Smooth muscle cell (in vitro differentiated cells): ENCODE measurements around the gene BTBD2. TPM values are rescaled to one million over a fixed set of nuclear protein-coding genes. Genes with fewer than 3 reads are reported as not detected.
"Not testable (repeated sequence)": the region's sequence is repeated elsewhere in the genome, so short reads cannot be mapped to it uniquely, and the experiment has no call there.

Experiments used
- DNase-seq: peaks from one replicate; lab custom pipeline; 2025; ENCODE audit not compliant: unreplicated experiment; lab: John Stamatoyannopoulos, UW
- H2AFZ ChIP-seq: fragments of 200-600 bp; sonication (generic); 2 replicates; pipeline ENCODE4 v1.6.0; 2016; ENCODE audit warnings: antibody characterized with exemption, low read depth, mild to moderate bottlenecking
- H3F3A ChIP-seq: fragments of 200-600 bp; sonication (generic); 2 replicates; pipeline ENCODE4 v1.6.0; 2017; ENCODE audit warnings: antibody characterized with exemption, low read depth
- H3K27ac ChIP-seq: fragments of 200-600 bp; sonication (generic); 2 replicates; pipeline ENCODE4 v1.5.1; 2016; ENCODE audit warnings: low read depth, mild to moderate bottlenecking
- H3K27me3 ChIP-seq: fragments of 200-600 bp; sonication (generic); 2 replicates; pipeline ENCODE4 v1.6.1; 2016; ENCODE audit warnings: low read depth, mild to moderate bottlenecking
- H3K36me3 ChIP-seq: fragments of 200-600 bp; sonication (generic); 2 replicates; pipeline ENCODE4 v1.5.1; 2016; ENCODE audit warnings: low read depth
- H3K4me1 ChIP-seq: fragments of 200-600 bp; sonication (generic); 2 replicates; pipeline ENCODE4 v1.5.1; 2016; ENCODE audit warnings: low read depth
- H3K4me2 ChIP-seq: fragments of 200-600 bp; sonication (generic); 2 replicates; pipeline ENCODE4 v1.6.0; 2016; ENCODE audit warnings: mild to moderate bottlenecking
- H3K4me3 ChIP-seq: fragments of 200-600 bp; sonication (generic); 2 replicates; pipeline ENCODE4 v1.5.1; 2016; ENCODE audit warnings: mild to moderate bottlenecking
- H3K79me2 ChIP-seq: fragments of 200-600 bp; sonication (generic); 2 replicates; pipeline ENCODE4 v1.6.0; 2016; ENCODE audit warnings: low read depth, mild to moderate bottlenecking
- H3K9ac ChIP-seq: fragments of 200-600 bp; sonication (generic); 2 replicates; pipeline ENCODE4 v1.6.0; 2016; ENCODE audit warnings: low read depth
- H3K9me3 ChIP-seq: fragments of 200-600 bp; sonication (generic); replicated peaks from 2 replicates; pipeline ENCODE4 v1.5.1; 2016; ENCODE audit warnings: low read depth
- H4K20me1 ChIP-seq: fragments of 200-600 bp; sonication (generic); 2 replicates; pipeline ENCODE4 v1.6.0; 2016; ENCODE audit warnings: low read depth
- CTCF ChIP-seq: fragments of 200-600 bp; sonication (generic); IDR thresholded peaks from 2 replicates; pipeline ENCODE4 v1.5.1; 2017; ENCODE audit warnings: borderline replicate concordance, mild to moderate bottlenecking, antibody characterized with exemption; ENCODE audit not compliant: insufficient read depth, poor library complexity, severe bottlenecking
- WGBS: methylation state at CpG from one replicate; pipeline ENCODE4 v1.1.7; 2016; ENCODE audit warnings: low lambda C conversion rate; 5-methylcytosine and 5-hydroxymethylcytosine counted together
- polyA plus RNA-seq: library from polyadenylated mRNA; unstranded; fragments of >200 nt; fragmentation: Nextera tagmentation; extraction: Ambion mirVana; gene quantifications from 2 replicates; pipeline ENCODE4 v1.2.1, GENCODE V29; 2016
- total RNA-seq: library from RNA; depleted of rRNA; stranded (reverse); fragments of >200 nt; gene quantifications from 2 replicates; pipeline ENCODE4 v1.2.3, GENCODE V29; 2014

The BTBD2 gene
- total and polyA plus RNA-seq, 2 experiments from 2014 or later, result 37.8 to 63.2 TPM

GRCh38 chr19:2035590-2035991, 20.1 kb upstream of the BTBD2 start:
- Histone ChIP-seq H3K9ac (no peak overlapping the region), H3F3A (no peaks in the 10 kb centered on the region), H4K20me1 (no peaks in the 10 kb centered on the region), H3K9me3 (no peaks in the 10 kb centered on the region), H2AFZ (no peak overlapping the region), H3K4me1 (peaks cover 3% of the 10 kb centered on the region), H3K79me2 (no peaks in the 10 kb centered on the region), H3K27ac (no peak overlapping the region), H3K4me2 (no peak overlapping the region), H3K27me3 (no peaks in the 10 kb centered on the region), H3K36me3 (no peaks in the 10 kb centered on the region), H3K4me3 (no peak overlapping the region)
- no peak for TF ChIP-seq CTCF
- 90% methylated on average over 14 of the region's 14 CpGs for WGBS
- DNase-seq, result no peak

GRCh38 chr19:2034729-2035589, 19.4 kb upstream of the BTBD2 start:
- H3K9me3 ChIP-seq, result no peaks in the 10 kb centered on the region
- TF ChIP-seq CTCF, result no peak
- H3K9ac ChIP-seq, result no peak overlapping the region
- no peak overlapping the region for H3K4me3 ChIP-seq
- H3K79me2 ChIP-seq, result no peaks in the 10 kb centered on the region
- no peak overlapping the region for H3K4me2 ChIP-seq
- H3K27ac ChIP-seq, result no peak overlapping the region
- WGBS, result 63% methylated on average over 27 of the region's 34 CpGs
- no peak for DNase-seq
- no peaks in the 10 kb centered on the region for H3K27me3 ChIP-seq
- H3K36me3 ChIP-seq, result no peaks in the 10 kb centered on the region
- H4K20me1 ChIP-seq, result no peaks in the 10 kb centered on the region
- peaks cover 3% of the 10 kb centered on the region for H3K4me1 ChIP-seq
- H3F3A ChIP-seq, result no peaks in the 10 kb centered on the region
- H2AFZ ChIP-seq, result no peak overlapping the region

- not testable (repeated sequence) for H3K79me2 ChIP-seq, H3K4me1 ChIP-seq, H3K4me2 ChIP-seq, H3F3A ChIP-seq, H3K27ac ChIP-seq, DNase-seq, H2AFZ ChIP-seq, H4K20me1 ChIP-seq, H3K36me3 ChIP-seq, H3K9ac ChIP-seq, H3K9me3 ChIP-seq, H3K27me3 ChIP-seq, H3K4me3 ChIP-seq
- 97% methylated on average over 15 of the region's 15 CpGs for WGBS
These were observed 18.7 kb upstream of the BTBD2 start for GRCh38 chr19:2034253-2034652.

GRCh38 chr19:2033825-2034159, 18.3 kb upstream of the BTBD2 start:
- no peak for DNase-seq
- no peak overlapping the region for H2AFZ ChIP-seq
- H3K4me1 ChIP-seq, result peaks cover 3% of the 10 kb centered on the region
- H3K9ac ChIP-seq, result no peak overlapping the region
- no peak overlapping the region for H3K27ac ChIP-seq
- H3K79me2 ChIP-seq, result no peaks in the 10 kb centered on the region
- H3K9me3 ChIP-seq, result no peaks in the 10 kb centered on the region
- no peaks in the 10 kb centered on the region for H3F3A ChIP-seq
- no peak overlapping the region for H3K4me2 ChIP-seq
- 82% methylated on average over 3 of the region's 9 CpGs for WGBS
- no peak for TF ChIP-seq CTCF
- no peaks in the 10 kb centered on the region for H4K20me1 ChIP-seq
- no peaks in the 10 kb centered on the region for H3K36me3 ChIP-seq
- no peak overlapping the region for H3K4me3 ChIP-seq
- no peaks in the 10 kb centered on the region for H3K27me3 ChIP-seq
